K562 (cell line): ENCODE data around the gene MT4.

ENCODE experiments used
- FOXM1 ChIP-seq, 2 experiments: fragments of 450-650 bp in 1 of 2; sonication (generic) in 1 of 2; formaldehyde crosslinking in 1 of 2; IDR thresholded peaks; 2 replicates each; pipeline versions ENCODE4 v1.6.1 to v1.9.0; 2017 to 2022; ENCODE audit warnings: low read depth in 2 of 2, mild to moderate bottlenecking in 2 of 2, missing genetic modification reagents in 1 of 2, moderate library complexity in 1 of 2
- POLR2A ChIP-seq: fragments of 450-650 bp; conservative IDR thresholded peaks from 2 replicates; pipeline ENCODE4 v1.6.1; 2016
- RAD51 ChIP-seq: fragments of 450-650 bp; IDR thresholded peaks from 2 replicates; pipeline ENCODE4 v1.7.1; 2016; ENCODE audit warnings: low read depth, mild to moderate bottlenecking, borderline replicate concordance
- SIN3A ChIP-seq, 2 experiments: fragments of 150-350 bp in 1 of 2; IDR thresholded peaks; 2 replicates each; pipeline ENCODE4 v1.6.1; 2011 to 2016; ENCODE audit warnings: borderline replicate concordance in 2 of 2, low read depth in 2 of 2, low read length in 2 of 2, mild to moderate bottlenecking in 2 of 2, moderate library complexity in 2 of 2; ENCODE audit not compliant: control insufficient read depth in 1 of 2
- TRIM24 ChIP-seq, 2 experiments: fragments of 450-650 bp; IDR thresholded peaks; 2 replicates each; pipeline ENCODE4 v1.6.1; 2016
- TF ChIP-seq, protein P1 (sequence below), 3 experiments: IDR thresholded peaks in 2 of 3; conservative IDR thresholded peaks in 1 of 3; 2 replicates each; pipeline ENCODE4 v1.5.1; 2011 to 2012; ENCODE audit warnings: low read length in 3 of 3, mild to moderate bottlenecking in 3 of 3, control low read depth in 2 of 3, improper control_type of control experiment in 1 of 3, inconsistent platforms in 1 of 3, low read depth in 1 of 3, mixed read lengths in 1 of 3, moderate library complexity in 1 of 3; ENCODE audit not compliant: insufficient read depth in 2 of 3
- TF ChIP-seq, protein P2 (sequence below): fragments of 450-650 bp; IDR thresholded peaks from 2 replicates; pipeline ENCODE4 v1.6.1; 2017; ENCODE audit warnings: antibody characterized with exemption, mild to moderate bottlenecking
- TF ChIP-seq, protein P3 (sequence below), 2 experiments: fragments of 450-650 bp in 1 of 2; sonication (generic) in 1 of 2; formaldehyde crosslinking in 1 of 2; IDR thresholded peaks in 1 of 2; conservative IDR thresholded peaks in 1 of 2; 2 replicates each; pipeline versions ENCODE4 v1.6.1 to v1.8.1; 2016 to 2023; ENCODE audit warnings: mild to moderate bottlenecking in 2 of 2, moderate library complexity in 2 of 2, inconsistent platforms in 1 of 2, missing genetic modification reagents in 1 of 2

DNA sequence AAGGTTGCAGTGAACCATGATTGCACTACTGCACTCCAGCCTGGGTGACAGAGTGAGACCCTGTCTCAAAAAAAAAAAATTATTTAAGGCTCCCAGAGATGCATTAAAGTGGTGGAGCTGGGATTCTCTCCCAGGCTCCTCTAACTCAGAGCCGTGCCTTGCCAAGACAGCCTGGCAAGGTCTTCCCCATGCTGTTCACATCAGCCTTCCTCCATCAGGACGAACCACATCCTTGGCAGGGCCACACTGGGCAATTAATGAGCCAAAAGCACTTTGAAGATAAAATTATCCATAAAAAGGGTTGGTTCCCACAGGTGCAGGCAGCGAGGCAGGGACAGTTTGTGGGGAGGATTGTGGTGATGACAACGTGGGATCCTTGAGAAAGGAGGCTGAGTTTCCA lies 25.2 kb upstream of the MT4 start:
- TF ChIP-seq, protein P1, sequence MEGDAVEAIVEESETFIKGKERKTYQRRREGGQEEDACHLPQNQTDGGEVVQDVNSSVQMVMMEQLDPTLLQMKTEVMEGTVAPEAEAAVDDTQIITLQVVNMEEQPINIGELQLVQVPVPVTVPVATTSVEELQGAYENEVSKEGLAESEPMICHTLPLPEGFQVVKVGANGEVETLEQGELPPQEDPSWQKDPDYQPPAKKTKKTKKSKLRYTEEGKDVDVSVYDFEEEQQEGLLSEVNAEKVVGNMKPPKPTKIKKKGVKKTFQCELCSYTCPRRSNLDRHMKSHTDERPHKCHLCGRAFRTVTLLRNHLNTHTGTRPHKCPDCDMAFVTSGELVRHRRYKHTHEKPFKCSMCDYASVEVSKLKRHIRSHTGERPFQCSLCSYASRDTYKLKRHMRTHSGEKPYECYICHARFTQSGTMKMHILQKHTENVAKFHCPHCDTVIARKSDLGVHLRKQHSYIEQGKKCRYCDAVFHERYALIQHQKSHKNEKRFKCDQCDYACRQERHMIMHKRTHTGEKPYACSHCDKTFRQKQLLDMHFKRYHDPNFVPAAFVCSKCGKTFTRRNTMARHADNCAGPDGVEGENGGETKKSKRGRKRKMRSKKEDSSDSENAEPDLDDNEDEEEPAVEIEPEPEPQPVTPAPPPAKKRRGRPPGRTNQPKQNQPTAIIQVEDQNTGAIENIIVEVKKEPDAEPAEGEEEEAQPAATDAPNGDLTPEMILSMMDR (IDR thresholded peaks at IDR 0.05 in 2 of 3, conservative IDR thresholded peaks at IDR 0.05 in 1 of 3; ENCODE audit: insufficient read depth in 2 of 3, low read depth in 1 of 3, low read length in 3 of 3), result no peak
- no peak for TF ChIP-seq SIN3A (IDR thresholded peaks at IDR 0.05; ENCODE audit: borderline replicate concordance in 2 of 2, control insufficient read depth in 1 of 2, low read depth in 2 of 2, low read length in 2 of 2)
- TF ChIP-seq POLR2A, result no peak
- no peak for TF ChIP-seq RAD51
- TF ChIP-seq, protein P2, sequence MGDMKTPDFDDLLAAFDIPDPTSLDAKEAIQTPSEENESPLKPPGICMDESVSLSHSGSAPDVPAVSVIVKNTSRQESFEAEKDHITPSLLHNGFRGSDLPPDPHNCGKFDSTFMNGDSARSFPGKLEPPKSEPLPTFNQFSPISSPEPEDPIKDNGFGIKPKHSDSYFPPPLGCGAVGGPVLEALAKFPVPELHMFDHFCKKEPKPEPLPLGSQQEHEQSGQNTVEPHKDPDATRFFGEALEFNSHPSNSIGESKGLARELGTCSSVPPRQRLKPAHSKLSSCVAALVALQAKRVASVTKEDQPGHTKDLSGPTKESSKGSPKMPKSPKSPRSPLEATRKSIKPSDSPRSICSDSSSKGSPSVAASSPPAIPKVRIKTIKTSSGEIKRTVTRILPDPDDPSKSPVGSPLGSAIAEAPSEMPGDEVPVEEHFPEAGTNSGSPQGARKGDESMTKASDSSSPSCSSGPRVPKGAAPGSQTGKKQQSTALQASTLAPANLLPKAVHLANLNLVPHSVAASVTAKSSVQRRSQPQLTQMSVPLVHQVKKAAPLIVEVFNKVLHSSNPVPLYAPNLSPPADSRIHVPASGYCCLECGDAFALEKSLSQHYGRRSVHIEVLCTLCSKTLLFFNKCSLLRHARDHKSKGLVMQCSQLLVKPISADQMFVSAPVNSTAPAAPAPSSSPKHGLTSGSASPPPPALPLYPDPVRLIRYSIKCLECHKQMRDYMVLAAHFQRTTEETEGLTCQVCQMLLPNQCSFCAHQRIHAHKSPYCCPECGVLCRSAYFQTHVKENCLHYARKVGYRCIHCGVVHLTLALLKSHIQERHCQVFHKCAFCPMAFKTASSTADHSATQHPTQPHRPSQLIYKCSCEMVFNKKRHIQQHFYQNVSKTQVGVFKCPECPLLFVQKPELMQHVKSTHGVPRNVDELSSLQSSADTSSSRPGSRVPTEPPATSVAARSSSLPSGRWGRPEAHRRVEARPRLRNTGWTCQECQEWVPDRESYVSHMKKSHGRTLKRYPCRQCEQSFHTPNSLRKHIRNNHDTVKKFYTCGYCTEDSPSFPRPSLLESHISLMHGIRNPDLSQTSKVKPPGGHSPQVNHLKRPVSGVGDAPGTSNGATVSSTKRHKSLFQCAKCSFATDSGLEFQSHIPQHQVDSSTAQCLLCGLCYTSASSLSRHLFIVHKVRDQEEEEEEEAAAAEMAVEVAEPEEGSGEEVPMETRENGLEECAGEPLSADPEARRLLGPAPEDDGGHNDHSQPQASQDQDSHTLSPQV, result no peak
- TF ChIP-seq FOXM1 (IDR thresholded peaks at IDR 0.05; ENCODE audit: low read depth), result no peak
- TF ChIP-seq FOXM1 (CRISPR knock-in tag; IDR thresholded peaks at IDR 0.05; ENCODE audit: low read depth), result no peak
- TF ChIP-seq TRIM24 (IDR thresholded peaks at IDR 0.05), result no peak
- TF ChIP-seq, protein P3, sequence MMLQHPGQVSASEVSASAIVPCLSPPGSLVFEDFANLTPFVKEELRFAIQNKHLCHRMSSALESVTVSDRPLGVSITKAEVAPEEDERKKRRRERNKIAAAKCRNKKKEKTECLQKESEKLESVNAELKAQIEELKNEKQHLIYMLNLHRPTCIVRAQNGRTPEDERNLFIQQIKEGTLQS (IDR thresholded peaks at IDR 0.05), result no peak
- TF ChIP-seq, protein P3 (CRISPR knock-in tag; conservative IDR thresholded peaks at IDR 0.05), result no peak
